Measurements from ENCODE around the gene VWA7. TPM values are rescaled to one million over a fixed set of nuclear protein-coding genes. Genes with fewer than 3 reads are reported as not detected.

VWA7 gene
- total RNA-seq, 1 experiment from 2014 or later = 2.5 TPM

DNA sequence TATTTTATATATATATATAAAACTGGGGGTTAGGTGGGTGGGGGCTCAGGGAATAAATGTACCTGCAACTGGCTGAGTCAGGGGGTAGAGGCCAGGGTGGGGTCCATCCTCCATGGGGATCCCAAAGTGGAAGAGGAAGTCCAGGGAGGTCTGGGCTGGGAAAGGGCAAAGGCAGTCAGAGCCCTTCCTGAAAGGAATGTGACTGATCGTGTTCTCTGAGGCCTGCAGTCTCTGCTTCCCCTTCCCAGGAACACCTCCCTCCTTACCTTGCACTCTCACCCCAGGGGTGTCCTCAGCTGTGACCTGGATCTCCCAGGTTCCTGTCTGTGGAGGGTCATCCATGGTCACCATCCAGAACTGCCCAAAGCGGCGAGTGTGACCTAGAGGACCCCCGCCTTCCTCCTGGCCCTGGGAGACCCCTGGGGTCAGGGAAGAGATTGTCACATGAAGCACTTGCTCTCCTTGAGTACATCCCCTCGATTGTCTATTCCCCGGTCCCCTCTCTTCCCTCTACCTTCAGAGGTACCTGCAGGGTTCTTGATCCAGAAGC, 10.0 kb downstream of the VWA7 start:
- no peaks in the 10 kb centered on the region for H3K4me1 ChIP-seq (ENCODE audit: insufficient read depth, low read length)
- no peaks in the 10 kb centered on the region for H3K79me1 ChIP-seq (ENCODE audit: insufficient read depth, low read depth, low read length, poor library complexity, severe bottlenecking)
- H3K79me2 ChIP-seq (ENCODE audit: insufficient read depth, low read length) = no peaks in the 10 kb centered on the region
- no peak overlapping the region for H2BK20ac ChIP-seq (ENCODE audit: low read depth, low read length, poor library complexity, severe bottlenecking)
- no peak overlapping the region for H3K4ac ChIP-seq (ENCODE audit: low read depth, low read length)
- peaks cover 25 to 27% of the 10 kb centered on the region in 2 experiments for H3K4me1 Mint-ChIP-seq
- H3K27ac ChIP-seq (ENCODE audit: insufficient read length, low read depth, low read length) = no peak overlapping the region
- H3K27me3 ChIP-seq (ENCODE audit: insufficient read depth, low read length) = no peaks in the 10 kb centered on the region
- H2AFZ ChIP-seq (ENCODE audit: low read length) = no peak overlapping the region
- no peak overlapping the region for H3K27ac Mint-ChIP-seq
- H4K20me1 ChIP-seq (ENCODE audit: control insufficient read depth, insufficient read depth, insufficient read length) = no peaks in the 10 kb centered on the region
- no peak overlapping the region for H4K8ac ChIP-seq (replicated peaks; ENCODE audit: insufficient read length, low read depth, low read length)
- H2BK15ac ChIP-seq (ENCODE audit: low read depth, low read length) = no peak overlapping the region
- no peaks in the 10 kb centered on the region; a peak in 1 of 5 replicates for H3K9me3 Mint-ChIP-seq
- H3K4me3 Mint-ChIP-seq = no peak overlapping the region
- H2BK5ac ChIP-seq (ENCODE audit: insufficient read length, low read length) = no peak overlapping the region
- H4K5ac ChIP-seq (ENCODE audit: insufficient read length, low read depth, low read length) = no peak overlapping the region
- no peaks in the 10 kb centered on the region; the same call in 1 of the 2 replicates for H3K27me3 Mint-ChIP-seq (ENCODE audit: low read depth)
- WGBS (ENCODE audit: extremely low coverage, insufficient read length, low lambda C conversion rate) = no CpG with 5 or more reads among the region's 6 CpGs
- DNase-seq = no peak
- H3K4me2 ChIP-seq (ENCODE audit: insufficient read depth, insufficient read length, low read length) = no peak overlapping the region
- H3K18ac ChIP-seq (ENCODE audit: insufficient read length, low read depth, low read length) = no peak overlapping the region
- H3K23me2 ChIP-seq (ENCODE audit: insufficient read length, low read depth, low read length, poor library complexity, severe bottlenecking) = no peaks in the 10 kb centered on the region
- no peak overlapping the region for H2BK12ac ChIP-seq (ENCODE audit: insufficient read length, low read depth, low read length)
- no peaks in the 10 kb centered on the region for H3K9me3 ChIP-seq (ENCODE audit: control insufficient read depth, low read depth, low read length)
- H3K23ac ChIP-seq (ENCODE audit: insufficient read length, low read depth, low read length) = no peak overlapping the region
- H2AK5ac ChIP-seq (ENCODE audit: insufficient read length, low read length) = no peak overlapping the region
- TF ChIP-seq, protein P1, sequence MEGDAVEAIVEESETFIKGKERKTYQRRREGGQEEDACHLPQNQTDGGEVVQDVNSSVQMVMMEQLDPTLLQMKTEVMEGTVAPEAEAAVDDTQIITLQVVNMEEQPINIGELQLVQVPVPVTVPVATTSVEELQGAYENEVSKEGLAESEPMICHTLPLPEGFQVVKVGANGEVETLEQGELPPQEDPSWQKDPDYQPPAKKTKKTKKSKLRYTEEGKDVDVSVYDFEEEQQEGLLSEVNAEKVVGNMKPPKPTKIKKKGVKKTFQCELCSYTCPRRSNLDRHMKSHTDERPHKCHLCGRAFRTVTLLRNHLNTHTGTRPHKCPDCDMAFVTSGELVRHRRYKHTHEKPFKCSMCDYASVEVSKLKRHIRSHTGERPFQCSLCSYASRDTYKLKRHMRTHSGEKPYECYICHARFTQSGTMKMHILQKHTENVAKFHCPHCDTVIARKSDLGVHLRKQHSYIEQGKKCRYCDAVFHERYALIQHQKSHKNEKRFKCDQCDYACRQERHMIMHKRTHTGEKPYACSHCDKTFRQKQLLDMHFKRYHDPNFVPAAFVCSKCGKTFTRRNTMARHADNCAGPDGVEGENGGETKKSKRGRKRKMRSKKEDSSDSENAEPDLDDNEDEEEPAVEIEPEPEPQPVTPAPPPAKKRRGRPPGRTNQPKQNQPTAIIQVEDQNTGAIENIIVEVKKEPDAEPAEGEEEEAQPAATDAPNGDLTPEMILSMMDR (conservative IDR thresholded peaks at IDR 0.05) = no peak
- H3K14ac ChIP-seq (ENCODE audit: insufficient read depth, low read length) = no peak overlapping the region; the same call in 1 of the 2 replicates
- H3K9ac ChIP-seq (ENCODE audit: extremely low read depth, insufficient read length, low read length) = no peak overlapping the region
- no peak overlapping the region for H2BK120ac ChIP-seq (ENCODE audit: low read depth, low read length, poor library complexity, severe bottlenecking)
- H4K91ac ChIP-seq (ENCODE audit: insufficient read length, low read depth, low read length) = no peak overlapping the region
- peaks cover under 1 to 13% (median 7%) of the 10 kb centered on the region in 3 experiments; a peak in 4 of 7 replicates for H3K36me3 Mint-ChIP-seq (ENCODE audit: insufficient read depth in 1 of 3, low read depth in 3 of 3)
- H3T11ph ChIP-seq (ENCODE audit: low read length) = no peak overlapping the region
- H3K56ac ChIP-seq (ENCODE audit: insufficient read length, low read depth, low read length) = no peak overlapping the region

All from H9 (cell line).